ENCODE measurements around the gene ST6GAL1.
"Not testable (repeated sequence)": the region's sequence is repeated elsewhere in the genome, so short reads cannot be mapped to it uniquely, and the experiment has no call there.

The ST6GAL1 gene

GRCh38 chr3:186989429-186989828 is 59.1 kb downstream of the ST6GAL1 start:
- no peaks in the 10 kb centered on the region for H3K9me3 ChIP-seq
- no peak for DNase-seq
- intact Hi-C loops (cut with DNase I; ENCODE audit: low total_unique reads): no loop called here
- no peak for TF ChIP-seq CTCF (IDR thresholded peaks at IDR 0.05)
- peaks cover 0 to 20% (median 4%) of the 10 kb centered on the region in 4 donors for H3K4me1 ChIP-seq
- H3K27me3 ChIP-seq: no peaks in the 10 kb centered on the region
- no peak overlapping the region for H3K4me3 ChIP-seq
- no peaks in the 10 kb centered on the region for H3K36me3 ChIP-seq
- H3K27ac ChIP-seq: no peak overlapping the region

- DNase-seq: no peak
- H3K36me3 ChIP-seq: no peaks in the 10 kb centered on the region
- no peaks in the 10 kb centered on the region for H3K9me3 ChIP-seq
- intact Hi-C loops (cut with DNase I; ENCODE audit: low total_unique reads): no loop called here
- H3K27ac ChIP-seq: no peak overlapping the region
- no peak overlapping the region for H3K4me3 ChIP-seq
- H3K27me3 ChIP-seq: no peaks in the 10 kb centered on the region
- TF ChIP-seq CTCF (IDR thresholded peaks at IDR 0.05): no peak
- peaks cover 0 to 19% (median 4%) of the 10 kb centered on the region in 4 donors for H3K4me1 ChIP-seq
Observed at GRCh38 chr3:186990277-186990676, 60.0 kb downstream of the ST6GAL1 start.

DNA sequence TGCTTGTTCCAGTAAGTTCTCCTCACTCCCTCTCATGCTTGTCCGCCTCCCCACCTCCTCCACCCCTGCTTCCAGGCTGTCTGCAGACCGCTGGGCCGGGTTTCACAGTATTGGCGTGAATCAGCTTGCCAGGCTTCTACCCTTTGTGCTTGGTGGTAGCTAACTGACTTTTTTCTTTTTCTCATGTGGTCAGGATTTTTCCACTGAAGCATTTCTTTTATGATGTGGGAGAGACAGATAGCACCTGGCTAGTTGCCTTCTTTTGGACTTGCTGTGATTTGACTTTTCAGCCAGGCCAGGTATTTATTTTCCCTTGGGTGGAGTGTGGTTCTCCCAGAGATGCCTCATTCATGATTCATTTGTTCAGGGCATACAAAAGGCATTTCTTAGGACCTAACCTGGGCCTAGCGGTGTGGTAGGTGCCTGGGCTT is 60.6 kb downstream of the ST6GAL1 start:
- H3K4me1 ChIP-seq: peaks cover 0 to 13% (median 1%) of the 10 kb centered on the region in 4 donors
- DNase-seq: no peak
- TF ChIP-seq CTCF (IDR thresholded peaks at IDR 0.05): no peak
- H3K36me3 ChIP-seq: no peaks in the 10 kb centered on the region
- no peaks in the 10 kb centered on the region for H3K9me3 ChIP-seq
- intact Hi-C loops (cut with DNase I; ENCODE audit: low total_unique reads): no loop called here
- H3K27me3 ChIP-seq: no peaks in the 10 kb centered on the region
- no peak overlapping the region for H3K27ac ChIP-seq
- H3K4me3 ChIP-seq: no peak overlapping the region

DNA sequence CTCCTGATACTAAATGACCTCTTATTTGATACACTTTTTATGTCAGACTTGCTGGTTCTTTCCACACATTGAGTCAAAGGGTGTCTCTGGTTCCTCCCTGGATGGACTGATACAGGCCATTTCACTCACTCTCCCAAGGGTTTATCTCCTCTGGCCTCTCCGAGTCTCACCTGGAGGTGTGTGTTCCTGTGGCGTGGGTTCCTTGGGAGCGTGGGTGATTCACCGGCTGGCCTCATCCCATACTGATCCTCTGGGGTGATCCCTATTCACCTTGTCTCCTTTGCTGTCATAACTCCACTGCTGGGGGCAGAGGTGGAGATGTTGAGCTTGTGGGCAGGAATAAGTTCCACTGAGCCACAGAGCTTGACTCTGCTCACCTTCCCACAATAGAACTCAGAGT is 61.1 kb downstream of the ST6GAL1 start:
- intact Hi-C loops (cut with DNase I; ENCODE audit: low total_unique reads): no loop called here
- no peak overlapping the region for H3K4me3 ChIP-seq
- DNase-seq: no peak
- H3K4me1 ChIP-seq: peaks cover 0 to 11% (median 0%) of the 10 kb centered on the region in 4 donors
- no peaks in the 10 kb centered on the region for H3K27me3 ChIP-seq
- H3K36me3 ChIP-seq: peaks cover 0 to 3% (median 0%) of the 10 kb centered on the region in 3 donors
- TF ChIP-seq CTCF (IDR thresholded peaks at IDR 0.05): no peak
- H3K9me3 ChIP-seq: no peaks in the 10 kb centered on the region
- no peak overlapping the region for H3K27ac ChIP-seq

DNA sequence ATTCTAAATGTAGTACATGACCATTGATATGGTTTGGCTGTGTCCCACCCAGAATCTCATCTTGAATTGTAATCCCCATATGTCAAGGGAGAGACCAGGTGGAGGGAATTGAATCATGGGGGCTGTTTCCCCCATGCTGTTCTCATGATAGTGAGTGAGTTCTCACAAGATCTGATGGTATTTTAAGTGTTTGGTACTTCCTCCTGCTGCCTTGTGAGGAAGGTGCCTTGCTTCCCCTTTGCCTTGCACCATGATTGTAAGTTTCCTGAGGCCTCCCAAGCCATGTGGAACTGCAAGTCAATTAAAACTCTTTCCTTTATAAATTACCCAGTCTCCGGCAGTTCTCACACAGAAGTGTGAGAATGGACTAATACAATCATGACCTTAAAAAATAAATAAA is 61.8 kb downstream of the ST6GAL1 start:
- H3K4me3 ChIP-seq; intact Hi-C loops (cut with DNase I; ENCODE audit: low total_unique reads); H3K36me3 ChIP-seq; DNase-seq; H3K27me3 ChIP-seq; H3K27ac ChIP-seq; H3K9me3 ChIP-seq: not testable (repeated sequence)
- peaks cover 0 to 15% (median 0%) of the 10 kb centered on the region in 4 donors for H3K4me1 ChIP-seq

DNA sequence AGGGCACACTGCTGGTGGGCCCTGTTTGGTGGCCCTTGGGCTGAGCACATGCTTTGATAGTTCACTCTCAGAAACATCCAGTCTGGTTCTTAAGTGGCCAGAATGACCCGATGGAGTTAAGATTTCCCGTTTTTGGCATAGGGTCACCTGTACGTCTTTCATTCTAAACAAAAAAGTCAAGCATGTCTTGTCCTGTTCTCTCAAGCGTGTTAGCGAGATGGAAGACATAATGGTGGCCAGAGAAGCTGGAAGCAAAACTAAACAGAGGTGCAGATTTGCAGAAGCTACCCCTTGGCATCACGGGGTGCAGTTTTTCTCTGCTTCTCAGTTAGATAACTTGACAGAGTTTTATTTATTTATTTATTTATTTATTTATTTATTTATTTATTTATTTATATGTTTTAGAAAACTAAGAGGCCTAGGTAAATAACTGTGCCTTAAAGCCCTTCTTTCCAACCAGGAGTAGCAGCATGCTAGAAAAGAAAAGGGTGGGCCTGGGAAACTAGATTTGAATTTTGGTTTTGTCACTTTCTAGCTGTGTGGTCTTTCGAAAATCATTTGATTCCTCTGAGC is 63.0 kb downstream of the ST6GAL1 start:
- Histone ChIP-seq H3K9me3 (no peaks in the 10 kb centered on the region), H3K27me3 (no peaks in the 10 kb centered on the region), H3K27ac (no peak overlapping the region), H3K36me3 (peaks cover 0 to 4% (median 0%) of the 10 kb centered on the region in 3 donors), H3K4me1 (peaks cover 0 to 27% (median 0%) of the 10 kb centered on the region in 4 donors), H3K4me3 (no peak overlapping the region)
- intact Hi-C loops (cut with DNase I; ENCODE audit: low total_unique reads): no loop called here
- DNase-seq: no peak
- no peak for TF ChIP-seq CTCF (IDR thresholded peaks at IDR 0.05)

Measured in tibial artery (tissue), 4 donors.